IPS-NIHi11 (cell line): ENCODE data around the gene AIG1.
"Not testable (repeated sequence)": the region's sequence is repeated elsewhere in the genome, so short reads cannot be mapped to it uniquely, and the experiment has no call there.

Experiments
- DNase-seq: peaks from one replicate; pipeline ENCODE4 v3.0.0; 2012; ENCODE audit warnings: mixed read lengths, low spot score

Gene AIG1

GRCh38 chr6:143127941-143128680, 67.4 kb downstream of the AIG1 start:
- no peak for DNase-seq

DNA sequence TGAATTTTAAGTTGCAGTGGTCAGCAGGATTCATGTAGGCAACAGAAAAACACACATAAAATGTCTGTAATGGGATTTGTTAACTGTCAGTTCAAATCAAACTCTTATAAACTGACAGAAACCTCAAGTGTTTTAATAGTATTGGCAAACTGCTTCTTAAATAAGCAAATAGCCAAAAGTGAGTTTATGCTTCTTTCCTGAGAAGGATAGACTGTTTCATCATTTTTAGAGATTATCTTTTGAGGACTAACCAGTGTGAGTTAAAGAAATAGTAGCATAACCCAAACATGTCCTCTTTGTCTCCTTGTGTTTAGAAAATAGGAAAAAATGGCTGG, 68.0 kb downstream of the AIG1 start:
- DNase-seq: no peak

DNA sequence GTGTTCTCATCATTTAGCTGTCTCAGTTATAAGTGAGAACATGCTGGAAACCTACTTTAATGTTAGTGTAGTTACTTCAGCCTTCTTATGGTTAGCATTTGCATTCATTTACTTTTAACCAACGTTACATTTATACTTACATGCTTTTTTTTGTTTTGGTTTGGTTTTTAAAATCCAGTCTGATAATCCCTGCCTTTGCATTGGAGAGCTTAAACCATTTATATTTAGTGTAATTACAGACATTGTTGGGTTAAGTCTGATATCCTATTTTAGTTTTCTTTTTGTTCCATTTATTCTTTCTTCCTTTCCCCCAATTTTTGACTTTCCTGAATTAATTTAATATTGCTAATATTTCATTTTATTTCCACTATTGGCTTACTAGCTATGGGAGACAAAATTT, 70.2 kb downstream of the AIG1 start:
- DNase-seq: no peak

DNA sequence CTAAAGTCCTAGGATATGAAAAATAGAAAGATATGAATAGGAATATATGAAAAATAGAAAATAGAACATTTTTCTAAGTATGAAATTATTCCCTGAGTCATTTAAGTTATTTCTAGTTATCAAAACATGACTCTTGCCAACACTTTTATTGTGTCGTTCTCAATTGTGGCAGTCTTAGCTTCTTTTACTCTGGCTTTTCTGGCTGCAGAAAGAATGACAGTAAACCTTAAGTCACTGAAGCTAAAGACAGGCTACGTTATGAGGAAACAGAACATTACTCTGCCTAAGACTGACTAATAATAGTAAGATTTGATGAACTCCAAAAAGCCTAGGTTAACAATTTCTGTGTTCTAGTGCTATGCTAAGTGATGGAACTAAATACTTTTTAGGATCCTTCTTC, 74.6 kb downstream of the AIG1 start:
- no peak for DNase-seq

- no peak for DNase-seq
Observed at GRCh38 chr6:143135797-143136561, 75.3 kb downstream of the AIG1 start.

DNA sequence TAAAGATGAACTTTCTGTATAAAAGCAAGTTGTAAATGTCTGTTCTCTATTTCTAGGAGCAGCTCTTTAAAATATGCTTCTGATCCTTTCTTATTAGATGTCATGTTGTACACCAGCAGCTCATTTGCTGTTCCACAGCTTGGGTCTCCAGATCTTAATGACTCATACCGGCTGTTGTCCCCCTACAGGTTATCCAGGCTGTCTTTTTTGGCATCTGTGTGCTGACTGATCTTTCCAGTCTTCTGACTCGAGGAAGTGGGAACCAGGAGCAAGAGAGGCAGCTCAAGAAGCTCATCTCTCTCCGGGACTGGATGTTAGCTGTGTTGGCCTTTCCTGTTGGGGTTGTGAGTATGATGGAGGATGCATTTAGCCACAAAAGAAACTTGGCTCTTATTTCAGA, 76.0 kb downstream of the AIG1 start:
- no peak for DNase-seq

DNA sequence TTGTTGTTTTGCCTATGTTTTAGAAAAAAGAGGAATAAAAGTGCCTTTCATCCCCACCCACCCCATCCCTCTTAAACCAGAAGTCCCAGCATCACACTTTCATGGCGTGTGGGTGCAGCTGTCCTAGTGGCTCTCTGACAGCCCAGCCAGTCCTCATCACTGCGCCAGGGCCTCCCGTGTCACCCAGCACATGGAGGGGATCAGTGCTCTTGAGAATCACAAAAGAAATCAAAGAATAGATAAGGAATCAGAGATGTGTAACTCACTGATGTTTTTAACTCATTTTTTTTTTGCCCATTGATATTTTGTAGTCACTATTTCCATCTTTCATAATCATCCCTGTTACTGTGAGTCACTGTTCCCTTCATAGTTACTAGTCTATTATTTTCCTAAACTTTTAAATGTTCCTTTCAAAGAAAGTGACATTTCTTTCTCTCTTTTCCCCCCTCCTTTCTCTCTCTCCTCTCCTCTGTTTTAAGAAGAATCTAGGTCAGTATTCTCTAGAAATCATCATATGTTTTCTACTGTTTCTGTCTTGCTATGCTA, 78.6 kb downstream of the AIG1 start:
- DNase-seq: no peak

DNA sequence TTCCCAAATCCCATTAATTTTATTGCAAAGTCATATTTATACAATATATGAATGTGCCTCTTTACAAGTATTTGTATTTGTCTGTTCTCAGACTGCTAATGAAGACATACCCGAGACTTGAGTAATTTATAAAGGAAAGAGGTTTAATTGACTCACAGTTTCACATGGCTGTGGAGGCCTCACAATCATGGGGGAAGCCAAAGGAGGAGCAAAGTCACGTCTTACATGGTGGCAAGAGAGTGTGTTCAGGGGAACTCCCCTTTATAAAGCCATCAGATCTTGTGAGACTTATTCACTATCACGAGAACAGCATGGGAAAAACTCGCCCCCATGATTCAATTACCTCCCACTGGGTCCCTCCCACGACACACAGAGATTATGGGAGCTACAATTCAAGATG, 79.2 kb downstream of the AIG1 start:
- DNase-seq: not testable (repeated sequence)

GRCh38 chr6:143140767-143141166, 80.1 kb downstream of the AIG1 start:
- DNase-seq: no peak

DNA sequence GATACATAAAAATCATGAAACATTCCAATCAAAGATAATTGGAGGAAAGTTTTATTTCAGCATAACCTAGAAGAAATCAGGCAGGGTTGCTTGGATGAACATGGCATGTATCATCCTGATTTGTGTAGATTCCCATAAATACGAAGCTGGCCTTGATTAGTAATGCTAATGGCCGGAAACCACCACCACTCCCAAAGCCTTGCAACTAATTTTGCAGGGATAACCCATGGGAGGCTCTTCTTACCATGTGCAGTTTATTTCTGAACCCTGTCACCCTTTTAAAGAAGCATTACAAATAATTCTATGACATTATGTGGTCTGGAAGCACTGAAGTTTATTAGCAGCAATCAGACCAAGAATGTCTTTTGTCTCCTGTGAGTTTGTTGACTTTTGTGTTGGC, 80.8 kb downstream of the AIG1 start:
- DNase-seq: no peak

DNA sequence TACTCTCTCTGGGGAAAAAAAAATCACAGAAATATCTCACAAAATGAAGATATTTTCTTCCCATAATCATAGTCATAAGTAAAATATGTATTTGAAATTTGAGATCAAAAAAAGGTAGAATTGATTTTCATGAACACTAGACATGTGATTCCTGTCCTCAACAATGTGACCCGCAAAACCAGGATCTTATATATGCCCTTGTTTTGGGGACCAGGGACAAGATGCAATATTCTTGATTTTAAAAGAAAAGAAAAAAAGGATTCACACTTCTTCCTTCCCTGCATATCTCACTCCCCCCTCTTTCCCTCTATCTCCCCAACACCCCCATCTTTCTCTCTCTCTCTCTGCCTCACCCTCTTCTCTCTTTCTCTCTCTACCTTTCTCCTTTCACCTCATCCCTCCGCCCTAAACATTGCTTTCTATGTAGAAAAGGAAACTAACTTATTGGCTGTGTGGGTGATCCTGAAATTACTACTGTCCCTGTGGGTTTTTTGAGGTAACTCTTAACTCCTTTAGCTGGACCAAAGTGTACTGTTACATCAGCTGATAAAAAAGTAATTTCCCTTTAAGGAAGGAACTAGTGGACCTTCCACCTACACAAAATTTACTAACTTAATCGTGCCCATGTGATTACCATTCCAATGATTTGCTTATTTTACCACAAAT, 85.6 kb downstream of the AIG1 start:
- no peak for DNase-seq

GRCh38 chr6:143149771-143150170, 89.1 kb downstream of the AIG1 start:
- no peak for DNase-seq

- DNase-seq: no peak
Observed at GRCh38 chr6:143150281-143150680, 89.6 kb downstream of the AIG1 start.

GRCh38 chr6:143151381-143151780, 90.7 kb downstream of the AIG1 start:
- DNase-seq: no peak

DNA sequence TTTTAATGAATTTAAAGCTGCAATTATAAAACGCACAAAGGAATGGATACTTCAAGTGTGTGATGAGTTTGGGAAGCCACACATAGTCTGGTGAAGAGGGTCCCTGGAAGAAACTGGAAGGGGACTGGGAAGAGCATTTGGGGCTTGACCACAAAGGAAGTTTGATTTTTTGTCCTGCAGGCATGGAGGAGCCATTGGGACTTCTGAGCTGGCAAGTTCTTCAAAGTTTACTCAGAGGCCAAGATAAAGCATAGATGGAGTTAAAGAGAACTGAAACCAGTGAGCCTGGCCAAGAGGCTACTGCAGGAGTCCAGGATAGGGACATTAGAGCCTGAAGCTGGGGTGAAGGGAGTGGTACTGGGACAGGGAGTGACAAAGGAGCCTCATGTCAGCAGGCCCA, 95.0 kb downstream of the AIG1 start:
- no peak for DNase-seq

DNA sequence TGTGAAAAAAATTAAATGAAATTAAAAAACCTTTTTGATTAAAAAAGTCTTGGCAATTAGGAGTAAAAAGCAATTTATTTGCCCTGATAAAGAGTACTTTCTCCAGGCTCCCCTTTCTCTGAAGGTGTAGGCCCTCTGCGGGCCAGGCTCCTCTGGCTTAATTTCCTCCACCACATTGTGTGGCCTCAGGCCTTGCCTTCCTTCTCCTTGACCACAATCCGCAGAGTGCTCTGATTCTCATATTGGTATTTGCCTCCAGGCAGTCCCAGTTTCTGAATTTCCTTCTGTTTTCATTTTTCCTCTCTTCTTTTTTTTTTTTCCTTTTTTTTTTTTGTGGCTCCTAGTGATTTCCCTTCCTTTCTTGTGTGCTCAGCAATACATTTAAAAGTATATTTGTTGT, 96.4 kb downstream of the AIG1 start:
- DNase-seq: no peak

GRCh38 chr6:143158113-143158581, 97.5 kb downstream of the AIG1 start:
- DNase-seq: no peak

DNA sequence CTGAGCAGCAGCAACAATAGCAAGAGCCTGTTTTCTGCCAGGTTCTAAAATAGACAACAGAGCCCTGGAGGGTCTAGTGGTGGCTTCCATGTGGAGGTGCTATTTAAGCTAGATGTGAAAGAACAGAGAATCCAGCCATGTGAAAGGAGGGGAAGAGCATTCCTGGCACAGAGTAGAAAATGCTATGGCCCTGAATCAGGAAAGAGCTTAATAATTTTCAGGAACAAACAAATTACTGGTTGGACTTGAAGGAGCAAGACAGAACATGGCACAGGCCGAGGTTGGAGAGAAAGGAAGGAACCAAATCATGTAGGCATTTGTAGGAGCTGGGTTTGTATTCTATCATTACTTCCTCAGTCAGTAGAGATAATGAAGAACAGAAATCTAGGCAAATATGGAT, 98.3 kb downstream of the AIG1 start:
- DNase-seq: no peak

DNA sequence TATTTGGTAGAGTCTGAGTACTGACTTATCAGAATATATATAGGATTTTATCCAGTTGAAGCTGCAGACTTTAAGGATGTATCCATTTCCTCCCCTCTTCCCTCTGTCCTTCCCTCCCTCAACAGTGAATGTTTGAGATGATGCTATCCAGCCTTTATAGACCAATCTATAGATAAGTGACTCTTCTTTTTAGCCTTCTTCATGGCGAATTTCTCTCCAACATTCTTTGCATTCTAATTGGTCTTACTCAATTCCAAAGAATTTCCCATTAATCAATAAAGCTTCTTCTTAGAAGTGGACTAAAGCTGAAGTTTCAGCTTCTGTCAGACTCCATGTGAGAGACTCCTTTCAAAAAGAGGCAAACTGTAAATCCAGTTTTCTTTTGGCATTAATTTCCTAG, 99.3 kb downstream of the AIG1 start:
- no peak for DNase-seq

DNA sequence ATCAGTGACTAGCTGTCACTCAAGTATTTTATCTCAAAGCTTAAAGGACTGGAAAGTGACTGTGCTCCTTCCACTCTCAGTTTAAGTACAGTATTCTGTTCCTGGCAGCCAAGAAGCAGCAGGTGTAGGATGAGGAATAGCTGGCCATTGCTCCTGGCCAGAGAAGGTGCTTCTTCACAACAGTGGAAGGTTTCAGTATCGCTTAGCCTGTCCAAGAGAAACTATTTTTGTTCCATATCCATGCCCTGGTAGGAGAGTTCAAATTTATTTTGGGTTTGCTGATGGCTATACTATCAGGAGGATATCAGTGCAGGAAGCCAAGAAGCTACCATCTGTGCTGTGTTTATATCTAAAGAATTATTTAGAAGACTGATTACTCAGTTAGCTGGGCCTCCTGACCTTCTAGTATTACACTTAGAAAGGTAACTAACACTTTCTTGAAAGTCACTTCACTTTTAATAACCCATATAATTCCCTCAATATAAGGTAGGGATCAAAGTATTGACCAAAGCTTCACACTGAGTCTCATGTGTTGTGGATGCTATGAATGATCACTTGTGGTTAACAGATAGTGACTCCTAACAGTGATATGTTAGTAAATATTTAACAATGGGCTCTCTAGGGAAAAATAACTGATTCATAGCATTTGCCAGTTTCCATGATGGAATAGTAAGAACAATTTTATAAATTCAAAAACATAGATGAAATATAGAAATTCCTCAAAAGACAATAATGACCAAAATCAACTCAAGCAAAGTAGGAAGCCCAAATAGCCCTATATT, 99.9 kb downstream of the AIG1 start:
- no peak for DNase-seq

GRCh38 chr6:143163621-143164020, 102.9 kb downstream of the AIG1 start:
- DNase-seq: no peak

GRCh38 chr6:143164565-143165105, 103.9 kb downstream of the AIG1 start:
- no peak for DNase-seq
